Heart right ventricle (tissue), 16 donors: ENCODE data around the gene MBNL2. TPM values are rescaled to one million over a fixed set of nuclear protein-coding genes. Genes with fewer than 3 reads are reported as not detected.

Experiments
- ATAC-seq, 8 donors: fragments of 200-7000 bp; cut with Tn5 transposase; one replicate each; pipeline ENCODE4 v1.9.1; 2020; ENCODE audit warnings: mild to moderate bottlenecking in 8 of 8, moderate library complexity in 8 of 8, moderate number of reproducible peaks in 1 of 8
- DNase-seq, 2 donors: peaks; one replicate each; pipeline ENCODE4 v3.0.0-alpha.2; 2020
- H3K27ac ChIP-seq, 10 donors: fragments of 200-600 bp; sonication (generic) in 2 of 10; one replicate each; pipeline versions ENCODE4 v1.5.0 to v1.8.0; 2020 to 2022; ENCODE audit warnings: mild to moderate bottlenecking in 3 of 10
- H3K27me3 ChIP-seq, 7 donors: fragments of 200-600 bp; one replicate each; pipeline ENCODE4 v1.8.0; 2021 to 2022; ENCODE audit warnings: mild to moderate bottlenecking in 2 of 7
- H3K36me3 ChIP-seq, 9 donors: fragments of 200-600 bp; sonication (generic) in 1 of 9; one replicate each; pipeline versions ENCODE4 v1.5.0 to v1.8.0; 2020 to 2022; ENCODE audit warnings: mild to moderate bottlenecking in 2 of 9
- H3K4me1 ChIP-seq, 9 donors: fragments of 200-600 bp; sonication (generic) in 1 of 9; one replicate each; pipeline versions ENCODE4 v1.5.0 to v1.8.0; 2020 to 2022; ENCODE audit warnings: mild to moderate bottlenecking in 4 of 9
- H3K4me3 ChIP-seq, 10 donors: fragments of 200-600 bp; sonication (generic) in 2 of 10; one replicate each; pipeline versions ENCODE4 v1.5.0 to v1.8.0; 2020 to 2022; ENCODE audit warnings: mild to moderate bottlenecking in 7 of 10, moderate library complexity in 2 of 10
- H3K9me3 ChIP-seq, 11 donors: fragments of 200-600 bp in 10 of 11; sonication (generic) in 2 of 11; one replicate each; pipeline versions ENCODE4 v1.5.0 to v1.8.0; 2013 to 2022; ENCODE audit warnings: mild to moderate bottlenecking in 2 of 11, control low read depth in 1 of 11, moderate library complexity in 1 of 11
- CTCF ChIP-seq, 9 donors: fragments of 200-600 bp; sonication (generic) in 2 of 9; IDR thresholded peaks; one replicate each; pipeline versions ENCODE4 v1.5.0 to v1.8.0; 2021 to 2022; ENCODE audit warnings: antibody characterized with exemption in 9 of 9, mild to moderate bottlenecking in 5 of 9, moderate library complexity in 1 of 9
- WGBS, 2 donors: extraction: QIAGEN DNeasy Blood & Tissue Kit; methylation state at CpG; one replicate each; pipeline ENCODE4 v1.1.7; 2013; ENCODE audit warnings: inconsistent platforms in 1 of 2; 5-methylcytosine and 5-hydroxymethylcytosine counted together
- intact Hi-C, 10 donors: fragments of 100-400 bp; cut with DNase I; formaldehyde crosslinking; loops; one replicate each; pipeline versions ENCODE4 v1.11.1 to v1.14.2; 2022
- polyA plus RNA-seq, 2 donors: library from polyadenylated mRNA; stranded (reverse); fragments of 200-250 nt; gene quantifications; one replicate each; pipeline ENCODE4 v1.2.3, GENCODE V29; 2013
- total RNA-seq, 10 donors: library from RNA; stranded (reverse); fragmentation: NEBNext Ultra II Directional in 3 of 10; extraction: Animal tissue kit (Norgen Biotek cat#: 25700) in 3 of 10; gene quantifications; one replicate each; pipeline versions ENCODE4 v1.2.1 to v1.2.4, GENCODE V29; 2021 to 2023
- donor health status: Arrhythmogenic right ventricular cardiomyopathy.
- donor health status: ischemic (EF 13 %, LVEDD 7.1; RV severe dilation, severe dysfunction).
- donor health status: healthy with polysubstance abuse.
- donor health status: DM: no; HTN: yes; CAD: no.
- donor health status: DM: no; HTN: no; CAD: no.
- donor health status: ischemic (EF 25% LVEDD 6.9; RV normal size, moderate dysfunction).
- donor health status: ischemic (EF 25% LVEDD 5.7; RV mildly dilated, moderate dysfunction).
- donor health status: healthy.
- donor health status: DM: yes; HTN: yes; CAD: no.
- donor health status: Ischemic cardiomyopathy.
- donor health status: ischemic (EF 35%, LVEDD 5.7; RV mildly dilated, moderate dysfunction).
- donor health status: nonischemic (EF 11% LVEDD 7.7; RV severe dilation, severe dysfunction).
- donor health status: DM: yes; HTN: yes; CAD: no.
- donor health status: PGD.
- donor health status: ischemic (EF 29% LVEDD 5.4; RV normal size, mild dysfunction).
- donor health status: nonischemic (EF 23%, LVEDD 6.1; RV moderate dilation, normal function).

The MBNL2 gene
- total and polyA plus RNA-seq, 12 donors, result 17.2 to 95.0 (median 83.2) TPM

DNA sequence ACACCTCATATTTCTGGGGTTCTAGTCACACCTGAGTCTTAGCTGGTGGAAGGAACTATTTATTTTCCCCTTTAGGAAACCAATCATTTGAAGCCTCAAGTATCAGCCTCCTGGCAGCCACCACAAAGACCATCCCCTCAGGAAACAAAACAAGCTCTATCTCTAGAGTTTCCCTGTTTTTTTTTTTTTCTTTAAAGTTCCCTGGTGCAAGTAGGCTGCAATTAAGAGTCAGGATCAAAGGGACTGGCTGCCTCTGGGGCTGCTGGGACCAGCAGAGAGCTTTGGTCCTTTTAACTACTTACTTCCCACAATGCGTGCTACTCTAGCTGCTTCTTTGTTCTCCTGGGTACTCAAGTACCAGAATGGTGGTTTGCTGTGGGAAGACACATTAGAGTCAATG lies 11.4 kb downstream of the MBNL2 start:
- Histone ChIP-seq H3K27me3 (no peaks in the 10 kb centered on the region), H3K9me3 (no peaks in the 10 kb centered on the region), H3K36me3 (peaks cover 0 to 4% (median 0%) of the 10 kb centered on the region in 9 donors), H3K4me1 (peaks cover 19 to 100% (median 87%) of the 10 kb centered on the region in 9 donors), H3K4me3 (no peak overlapping the region), H3K27ac (peak overlapping the region in 2 of 10 donors; percentile 25 to 88)
- DNase-seq (no peak), ATAC-seq (no peak)
- no peak for TF ChIP-seq CTCF (IDR thresholded peaks at IDR 0.05)
- 83 to 90% methylated on average over 1 of the region's 1 CpG for WGBS, 2 donors
- intact Hi-C loops, result no loop called here

DNA sequence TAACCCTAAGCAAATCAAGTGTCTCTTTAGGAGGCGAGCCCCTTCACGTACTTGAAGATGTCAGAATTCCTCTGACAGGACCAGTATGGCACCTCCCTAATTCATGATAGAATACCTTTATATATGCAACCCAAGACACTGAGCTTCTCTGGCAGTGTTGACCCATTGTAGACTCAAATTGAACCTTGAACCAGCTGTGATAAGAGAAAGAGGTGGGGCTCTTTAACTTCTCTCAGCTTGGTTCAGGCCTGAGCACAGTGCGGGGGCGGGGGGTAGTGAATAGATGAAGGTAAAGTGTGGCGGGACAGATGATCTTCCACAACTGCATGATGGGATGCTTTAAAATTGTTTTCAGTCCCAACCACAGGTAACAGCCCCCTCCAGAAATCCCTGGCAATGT lies 12.1 kb downstream of the MBNL2 start:
- no peak overlapping the region for H3K4me3 ChIP-seq
- peak overlapping the region in 5 of 10 donors; percentile 25 to 88 (median 70) for H3K27ac ChIP-seq
- DNase-seq (no peak), ATAC-seq (no peak)
- 93 to 95% methylated on average over 5 of the region's 5 CpGs for WGBS, 2 donors
- no peak for TF ChIP-seq CTCF (IDR thresholded peaks at IDR 0.05)
- peaks cover 0 to 4% (median 0%) of the 10 kb centered on the region in 9 donors for H3K36me3 ChIP-seq
- no peaks in the 10 kb centered on the region for H3K9me3 ChIP-seq
- peaks cover 16 to 100% (median 87%) of the 10 kb centered on the region in 9 donors for H3K4me1 ChIP-seq
- intact Hi-C loops, result no loop called here
- no peaks in the 10 kb centered on the region for H3K27me3 ChIP-seq

DNA sequence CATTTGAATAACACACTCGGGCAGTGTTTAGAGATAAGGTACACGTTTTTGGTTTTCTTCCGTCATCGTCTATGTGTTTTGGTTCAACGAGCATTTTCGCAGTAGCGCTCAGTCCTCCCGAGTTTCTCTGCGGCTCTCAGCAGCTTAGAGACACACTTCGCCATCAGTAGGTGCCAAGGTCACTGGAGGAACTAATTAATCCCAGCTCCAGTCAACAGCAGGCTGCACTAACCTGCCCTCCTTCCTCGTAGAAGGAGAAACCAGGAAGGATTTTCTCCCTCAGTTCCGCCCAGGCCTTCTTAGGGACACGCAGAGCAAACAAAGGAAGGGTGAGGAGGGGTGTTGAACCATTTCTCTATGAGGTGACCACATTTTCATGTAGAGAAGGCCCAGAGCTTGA lies 12.6 kb downstream of the MBNL2 start:
- H3K36me3 ChIP-seq, result peaks cover 0 to 4% (median 0%) of the 10 kb centered on the region in 9 donors
- no peaks in the 10 kb centered on the region for H3K27me3 ChIP-seq
- peaks cover 14 to 100% (median 88%) of the 10 kb centered on the region in 9 donors for H3K4me1 ChIP-seq
- no peaks in the 10 kb centered on the region for H3K9me3 ChIP-seq
- 67 to 72% methylated on average over 13 of the region's 13 CpGs for WGBS, 2 donors
- peak overlapping the region in 9 of 10 donors; percentile 3 to 88 (median 58) for H3K27ac ChIP-seq
- no peak for TF ChIP-seq CTCF (IDR thresholded peaks at IDR 0.05)
- intact Hi-C loops, result loop anchor here in 1 of 10 donors (5.0 kb wide), 1 partner anchor 43 kb away; no protein-coding TSS in a partner anchor
- ATAC-seq, result peak in 3 of 8 donors; percentile 19 to 29 (median 22)
- H3K4me3 ChIP-seq, result peak overlapping the region in 1 of 10 donors; percentile 31
- DNase-seq, result no peak

DNA sequence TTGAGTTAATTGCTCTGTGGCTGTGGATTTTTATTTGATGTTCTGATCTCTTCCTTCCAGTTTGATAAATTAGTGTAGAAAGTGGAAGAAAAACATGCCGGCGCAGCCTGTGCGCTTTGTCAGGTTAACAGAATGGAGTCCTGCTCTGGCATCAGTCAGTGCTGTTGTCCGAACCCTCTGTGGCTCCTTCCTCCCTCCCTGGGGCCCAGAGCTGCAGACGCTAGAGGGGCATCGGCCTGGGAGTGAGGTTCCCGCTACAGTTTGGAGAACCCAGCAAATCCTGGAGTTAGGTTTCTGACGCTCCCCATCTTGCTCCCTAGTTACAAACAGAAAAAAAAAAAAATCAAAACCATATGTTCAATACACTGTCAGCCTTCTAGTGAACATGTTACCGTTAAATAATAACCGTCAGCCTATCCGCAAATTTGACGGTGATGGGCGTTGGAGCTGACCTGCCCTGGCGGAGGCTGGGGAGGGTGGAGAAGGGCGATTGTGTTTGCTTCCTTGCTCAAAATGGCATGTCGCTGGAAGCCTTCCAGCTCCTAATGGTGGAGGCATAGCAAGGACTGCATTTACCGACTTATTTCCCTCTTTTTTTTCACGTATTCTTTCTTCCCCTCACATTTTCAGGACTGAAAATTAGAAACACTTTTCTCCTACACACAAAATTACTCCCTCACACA lies 13.6 kb downstream of the MBNL2 start:
- ATAC-seq (peak in 7 of 8 donors; percentile 25 to 66 (median 52)), DNase-seq (peak; percentile 33 to 60)
- H3K4me1 ChIP-seq, result peaks cover 19 to 100% (median 88%) of the 10 kb centered on the region in 9 donors
- no peaks in the 10 kb centered on the region for H3K27me3 ChIP-seq
- TF ChIP-seq CTCF (IDR thresholded peaks at IDR 0.05), result no peak
- peak overlapping the region; percentile 3 to 88 (median 52) for H3K27ac ChIP-seq
- 50 to 52% methylated on average over 18 of the region's 18 CpGs for WGBS, 2 donors
- H3K36me3 ChIP-seq, result peaks cover 0 to 4% (median 0%) of the 10 kb centered on the region in 9 donors
- no peaks in the 10 kb centered on the region for H3K9me3 ChIP-seq
- intact Hi-C loops, result loop anchor here in 1 of 10 donors (5.0 kb wide), 1 partner anchor 42 kb away; no protein-coding TSS in a partner anchor
- H3K4me3 ChIP-seq, result peak overlapping the region in 7 of 10 donors; percentile 10 to 39 (median 20)
